Measurements from ENCODE around the gene CDY1. TPM values are rescaled to one million over a fixed set of nuclear protein-coding genes. Genes with fewer than 3 reads are reported as not detected.
"Not testable (repeated sequence)": the region's sequence is repeated elsewhere in the genome, so short reads cannot be mapped to it uniquely, and the experiment has no call there.

Gene CDY1
- total RNA-seq (2014; rRNA removed; shearing (Covaris generic)) = not detected in 2 replicates

- not testable (repeated sequence) for DNase-seq (ENCODE audit: low spot score)
These were observed at the start of gene CDY1 for GRCh38 chrY:25621817-25622216. Gene CDY1, plus strand, starts transcription at chrY:25622117. Its CDS starts 326 bp downstream, at chrY:25622443.

- DNase-seq (ENCODE audit: low spot score) = not testable (repeated sequence)
These were observed 28.6 kb upstream of the CDY1 start for GRCh38 chrY:25593336-25593735.

GRCh38 chrY:25620209-25620608, 1.7 kb upstream of the CDY1 start:
- DNase-seq (ENCODE audit: low spot score) = not testable (repeated sequence)

- not testable (repeated sequence) for DNase-seq (ENCODE audit: low spot score)
These were observed 4.6 kb downstream of the CDY1 start for GRCh38 chrY:25626524-25626923.

DNA sequence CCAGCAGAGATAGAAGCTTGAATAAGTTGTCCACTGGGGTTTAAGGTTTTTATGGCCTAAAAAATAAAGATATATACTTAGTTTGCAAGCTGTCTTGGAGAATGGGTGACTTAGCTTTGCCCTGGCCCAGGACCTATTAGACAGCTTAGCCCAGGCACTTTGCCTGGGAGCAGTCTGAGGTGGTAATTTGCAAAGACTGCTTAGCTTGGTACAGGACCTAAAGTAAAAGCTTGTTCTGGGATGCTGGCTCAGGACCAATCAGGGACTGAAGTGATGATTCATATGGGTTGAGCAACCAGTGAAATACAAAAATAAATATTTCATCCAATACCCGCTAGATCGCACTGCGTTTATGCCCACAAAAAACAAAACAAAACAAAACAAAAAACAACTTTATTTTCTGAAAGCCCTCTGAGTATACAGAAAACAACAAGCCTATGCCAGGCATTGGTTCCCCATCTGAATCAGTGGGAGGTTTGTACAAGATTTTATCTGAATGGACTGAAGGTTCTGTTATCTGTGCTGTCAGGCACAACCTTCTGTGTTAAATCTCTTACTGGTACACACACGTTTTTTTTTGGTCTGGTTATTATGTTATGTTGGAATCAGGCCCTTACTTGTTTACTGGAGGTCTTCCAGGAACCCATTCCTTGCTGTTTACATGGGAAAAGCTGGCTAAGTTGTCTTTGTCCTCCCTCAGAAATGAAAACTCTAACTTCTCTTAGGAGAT, 8.6 kb downstream of the CDY1 start:
- not testable (repeated sequence) for DNase-seq (ENCODE audit: low spot score)

- DNase-seq (ENCODE audit: low spot score) = not testable (repeated sequence)
These were observed 17.9 kb downstream of the CDY1 start for GRCh38 chrY:25639852-25640251.

DNA sequence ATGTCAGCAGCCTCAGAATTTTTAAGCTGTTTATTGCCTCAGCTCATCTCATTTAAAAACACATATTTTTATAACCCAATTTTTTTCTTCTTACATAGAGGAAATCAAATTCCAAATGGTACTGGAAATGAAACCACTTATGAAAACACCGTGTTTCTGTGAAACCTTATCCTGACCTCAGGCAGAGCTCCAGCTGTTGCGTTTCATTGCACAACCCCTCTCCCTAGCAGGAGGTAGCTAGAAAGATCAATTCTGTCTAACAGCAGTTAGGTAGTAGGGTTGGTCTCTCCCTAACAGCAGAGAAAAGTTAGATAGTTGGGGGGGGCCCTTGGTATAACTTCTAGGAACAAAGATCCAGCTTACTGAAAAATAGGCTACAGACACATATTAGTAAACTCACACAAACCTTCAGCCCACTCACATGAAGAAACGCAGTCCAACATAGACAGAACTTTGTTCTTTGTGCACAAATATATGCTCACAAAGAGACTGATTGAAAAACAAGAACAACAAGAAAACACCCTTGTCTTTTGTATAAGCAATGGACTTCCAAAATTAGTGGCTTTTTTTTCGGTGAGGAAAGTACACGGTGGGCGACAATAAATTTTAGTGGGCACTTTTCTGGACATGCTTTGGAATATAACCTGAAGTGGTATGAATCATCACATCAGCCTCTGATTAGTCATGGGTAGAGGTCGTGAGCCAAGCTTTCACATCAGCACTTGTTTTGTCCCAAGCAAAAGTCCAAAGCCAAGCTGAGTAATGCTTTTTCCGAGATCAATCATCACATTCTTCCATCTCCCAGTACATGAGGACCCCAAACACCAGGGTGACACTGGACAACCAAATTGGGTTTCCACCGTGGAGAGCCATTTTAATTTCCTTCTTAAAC, 21.4 kb downstream of the CDY1 start:
- not testable (repeated sequence) for DNase-seq (ENCODE audit: low spot score)
